Bronchus fibroblast of lung (primary cell): ENCODE results near the gene WNK3. TPM values are rescaled to one million over a fixed set of nuclear protein-coding genes. Genes with fewer than 3 reads are reported as not detected.

Experiments used
- total RNA-seq: library from RNA; depleted of rRNA; stranded (reverse); fragments of >200 nt; gene quantifications from 2 replicates; pipeline ENCODE4 v1.2.3, GENCODE V29; 2015

WNK3 gene
- total RNA-seq, result 0.45 and 0.50 TPM in 2 replicates

DNA sequence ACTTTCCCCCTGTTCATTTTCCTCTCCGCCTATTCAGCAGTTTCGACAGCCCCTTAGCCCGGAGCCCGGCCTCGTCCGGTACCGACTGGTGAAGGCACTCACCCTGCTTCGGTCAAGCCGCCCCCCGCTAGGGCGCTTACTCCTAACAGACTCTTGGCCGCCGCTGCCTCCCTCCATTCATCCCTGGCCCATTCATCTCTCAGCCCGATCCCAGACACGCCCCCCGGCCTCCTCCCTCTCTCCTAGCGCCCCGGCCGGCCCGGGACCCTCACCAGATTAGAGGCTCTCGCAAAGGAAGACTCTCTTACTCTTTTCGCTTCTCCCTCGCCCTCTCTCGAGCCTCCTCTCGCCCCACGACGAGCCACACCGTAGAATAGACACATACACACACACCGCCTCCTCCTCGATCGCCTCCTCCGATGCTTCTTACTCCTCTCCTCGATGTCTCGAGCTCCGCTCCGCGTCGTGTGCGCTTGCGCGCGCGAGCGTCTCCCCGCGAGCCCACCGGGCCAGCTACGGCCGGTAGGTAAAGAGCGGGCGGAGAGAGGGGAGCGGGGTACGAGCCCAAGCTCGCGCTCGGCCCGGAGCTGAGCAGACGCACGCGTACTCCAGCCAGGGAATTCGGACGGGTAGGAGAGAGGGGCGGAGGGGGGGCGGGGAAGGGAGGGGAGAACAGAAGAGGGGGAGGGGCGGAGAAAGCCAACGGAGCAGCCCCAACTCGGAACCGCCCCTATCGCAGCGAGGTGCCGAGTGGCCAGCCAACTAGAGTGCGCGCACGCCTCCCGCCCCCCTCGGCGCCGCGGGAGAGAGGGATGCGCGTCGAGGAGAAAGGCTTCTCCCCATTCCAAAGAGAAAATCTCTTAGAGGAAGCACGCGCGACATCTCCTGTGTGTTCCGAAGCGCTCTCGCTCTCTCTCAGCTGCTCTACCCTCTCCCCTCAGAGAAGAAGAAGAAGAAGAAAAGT lies at the start of gene WNK3:
WNK3 (minus strand) TSS at position 633 of the 964 bp plus-strand sequence.

DNA sequence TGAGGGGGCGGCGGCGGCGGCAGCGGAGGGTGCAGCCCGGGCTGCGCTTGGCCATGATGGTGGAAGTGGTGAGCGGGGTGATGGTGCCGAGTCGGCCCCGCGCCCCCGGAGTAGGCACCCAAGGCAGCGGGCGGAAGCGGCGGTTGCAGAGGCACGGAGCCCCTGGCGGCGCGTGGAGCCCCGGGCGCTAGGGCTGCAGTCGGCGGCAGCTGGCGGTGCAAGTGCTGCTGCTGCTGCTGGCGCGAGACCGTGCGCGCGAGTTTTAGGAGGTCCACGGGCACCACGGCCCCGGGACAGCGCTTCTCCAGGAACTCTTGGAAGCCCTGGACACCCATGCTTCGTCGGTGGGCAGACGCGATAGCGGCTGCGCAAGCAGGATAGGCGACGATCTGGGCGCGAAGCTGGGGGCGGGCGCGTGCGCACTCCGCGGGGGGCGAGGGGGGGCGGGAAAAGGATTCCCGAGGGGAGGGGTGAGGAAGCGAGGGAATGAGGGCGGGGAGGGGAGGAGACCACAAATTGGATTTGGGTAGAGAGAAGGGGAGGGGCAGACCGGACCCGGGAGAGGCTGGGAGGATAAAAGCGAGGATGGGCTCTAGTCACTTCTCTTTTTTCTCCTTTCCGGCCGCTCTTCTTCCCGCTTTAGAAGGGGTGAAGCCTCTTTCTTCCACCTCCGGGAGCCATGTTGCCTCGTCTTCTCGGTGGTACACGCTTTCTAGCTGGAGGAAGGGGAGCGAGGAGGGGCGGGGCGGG lies 174.8 kb downstream of the WNK3 start, which contains the start of gene FAM120C:
FAM120C (minus strand) TSS at position 391 of the 750 bp plus-strand sequence; CDS start at position 335, 56 bp downstream.

Other genes with a start within 250 kb of the WNK3 start
- 2.8 and 4.7 TPM in 2 replicates for gene FAM120C, start 174.8 kb downstream of the WNK3 start, total RNA-seq
- gene TSR2, start 82.4 kb upstream of the WNK3 start, total RNA-seq, result 12.8 and 13.8 TPM in 2 replicates
- 10.4 TPM in 2 replicates for gene FGD1, start 138.2 kb upstream of the WNK3 start, total RNA-seq
- gene GNL3L, start 172.2 kb upstream of the WNK3 start, total RNA-seq, result 19.0 and 19.7 TPM in 2 replicates